Measurements from ENCODE around the gene STARD3.
"Not testable (repeated sequence)": the region's sequence is repeated elsewhere in the genome, so short reads cannot be mapped to it uniquely, and the experiment has no call there.

The STARD3 gene

DNA sequence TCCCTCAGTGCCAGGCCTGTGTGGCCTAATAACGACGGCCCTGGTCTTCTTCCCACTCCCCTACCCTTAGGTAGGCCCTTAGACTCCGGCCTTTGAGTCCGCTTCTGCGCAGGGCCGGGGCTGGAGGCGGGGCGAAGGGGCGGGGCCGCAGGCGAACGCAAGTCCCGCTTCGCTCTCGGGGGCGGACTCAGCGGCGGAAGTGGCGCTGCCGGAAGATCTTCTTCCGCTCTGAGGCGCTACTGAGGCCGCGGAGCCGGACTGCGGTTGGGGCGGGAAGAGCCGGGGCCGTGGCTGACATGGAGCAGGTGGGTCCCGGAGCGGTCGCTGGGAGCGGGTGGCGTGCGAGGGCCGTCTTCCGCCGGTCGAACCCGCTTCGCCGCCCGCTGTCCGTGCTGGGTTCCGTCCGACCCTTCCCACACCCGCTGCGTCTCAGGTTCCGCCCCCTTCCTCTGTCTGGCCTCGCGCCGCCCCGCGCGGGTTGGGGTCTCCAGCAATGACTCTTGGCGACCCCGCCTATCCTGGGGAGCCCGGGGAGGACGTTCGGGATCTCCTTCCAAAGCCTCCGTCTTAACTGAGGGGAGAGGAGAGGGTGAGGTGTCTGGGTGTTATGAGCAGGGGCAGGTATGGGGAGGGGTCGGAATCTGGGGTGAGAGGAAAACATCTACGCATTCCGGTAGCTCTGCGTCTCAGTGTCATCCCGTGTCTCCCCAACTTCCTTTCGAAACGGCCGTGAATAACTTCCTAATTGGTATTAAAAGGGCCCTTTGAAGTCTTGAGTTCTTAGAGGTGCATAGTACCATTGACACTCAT lies at the start of gene STARD3:
Gene STARD3, plus strand, starts transcription at position 218 of the 810 bp plus-strand sequence. CDS start 16,388 bp downstream, outside the sequence.
- DNase-seq (ENCODE audit: low read depth), result peak; percentile 91

DNA sequence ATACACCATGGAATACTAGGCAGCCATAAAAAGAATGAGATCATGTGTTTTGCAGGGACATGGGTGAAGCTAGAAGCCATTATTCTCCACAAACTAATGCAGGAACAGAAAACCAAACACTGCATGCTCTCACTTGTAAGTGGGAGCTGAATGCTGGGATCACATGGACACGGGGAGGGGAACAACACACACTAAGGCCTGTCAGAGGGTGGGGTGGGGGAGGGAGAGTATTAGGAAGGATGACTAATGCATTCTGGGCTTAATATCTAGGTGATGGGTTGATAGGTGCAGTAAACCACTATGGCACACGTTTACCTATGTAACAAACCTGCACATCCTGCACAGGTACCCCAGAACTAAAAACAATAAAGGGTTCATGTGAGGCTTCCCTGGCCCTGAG lies 46.8 kb upstream of the STARD3 start:
- DNase-seq (ENCODE audit: low read depth), result not testable (repeated sequence)

DNA sequence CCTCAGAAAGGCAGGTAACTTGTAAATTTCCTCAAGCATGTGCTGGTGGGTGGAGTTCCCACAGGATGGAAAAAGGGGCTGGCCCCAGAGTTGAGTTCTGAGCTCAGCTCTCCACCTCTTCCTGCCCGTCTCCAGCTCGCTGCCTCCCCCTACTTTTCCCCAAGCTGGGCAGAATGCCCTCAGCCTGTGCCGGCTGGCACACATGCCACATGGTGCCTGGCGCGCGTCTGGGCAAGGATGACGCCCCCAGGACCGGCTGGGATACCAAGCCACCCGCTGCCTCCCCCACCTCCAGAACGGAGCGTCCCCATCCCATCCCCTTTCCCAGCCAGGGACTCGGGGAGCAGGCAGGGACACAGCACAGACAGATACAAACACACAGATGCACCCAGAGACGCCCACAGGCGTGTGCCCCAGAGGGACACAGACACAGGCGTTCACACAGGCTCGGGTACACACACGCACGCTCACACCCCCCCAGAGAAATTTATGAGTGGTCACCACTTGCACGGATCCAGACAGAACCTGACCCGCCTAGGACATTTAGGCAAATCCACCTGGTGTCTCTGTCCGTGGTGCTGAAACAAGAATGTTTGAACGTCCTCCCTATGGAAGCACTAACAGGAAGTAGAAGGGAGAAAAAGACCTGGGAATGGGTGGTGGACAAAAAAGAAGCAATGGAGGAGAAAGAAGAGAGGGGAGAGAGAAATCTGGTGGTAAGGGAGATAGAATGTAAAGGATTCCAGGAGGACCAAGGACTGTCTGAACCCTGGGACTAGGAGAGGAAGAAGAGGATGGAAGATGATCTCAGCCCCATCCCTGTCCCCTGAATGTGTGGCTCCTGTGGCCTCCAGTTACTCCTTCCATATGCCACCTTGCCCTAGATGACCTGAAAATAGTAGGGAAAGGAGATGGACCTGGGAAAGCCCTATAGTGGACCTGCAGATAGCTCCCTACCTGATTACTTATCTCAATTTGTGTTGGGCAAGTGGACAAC lies 44.7 kb upstream of the STARD3 start:
- DNase-seq (ENCODE audit: low read depth), result peak; percentile 26

DNA sequence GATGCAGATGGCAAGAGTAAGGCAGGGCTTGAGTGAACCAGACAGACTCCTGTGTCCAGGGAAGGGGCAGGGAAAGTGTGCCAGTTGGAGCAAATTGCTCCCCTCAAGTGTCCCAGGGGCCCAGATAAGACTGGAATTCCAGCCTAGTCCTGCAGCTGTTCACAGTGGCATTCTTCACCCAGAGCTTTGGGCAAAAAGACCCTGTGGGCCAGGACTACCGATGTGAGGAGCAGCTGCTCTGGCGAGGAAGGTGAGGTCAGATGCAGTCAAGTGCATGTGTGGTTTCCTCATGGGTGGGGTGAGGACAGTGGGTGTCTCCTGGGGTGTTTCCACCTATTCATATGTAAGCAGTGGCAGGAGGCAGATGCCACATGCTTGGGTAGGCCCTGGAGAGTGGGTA lies 43.6 kb upstream of the STARD3 start:
- no peak for DNase-seq (ENCODE audit: low read depth)

DNA sequence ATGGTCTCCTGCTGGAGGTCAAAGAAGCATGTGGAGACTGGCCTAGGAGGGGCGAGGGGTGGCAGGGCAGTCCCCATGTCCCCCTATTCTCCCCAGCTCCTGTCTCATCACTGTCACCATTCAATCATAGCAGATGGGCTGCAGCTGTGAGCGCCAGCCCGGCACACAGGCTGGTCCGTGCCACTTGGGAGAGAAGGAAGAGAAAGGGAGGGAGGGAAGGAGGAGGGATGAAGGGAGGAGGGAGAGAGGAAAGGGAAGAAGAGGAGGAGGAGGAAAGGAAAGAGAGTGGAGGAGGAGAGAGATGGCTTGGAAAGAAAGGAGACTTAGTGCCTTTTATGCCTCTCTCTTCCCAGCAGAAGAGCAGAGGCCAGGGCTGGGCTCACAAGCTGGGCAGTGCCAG lies 41.6 kb upstream of the STARD3 start:
- DNase-seq (ENCODE audit: low read depth), result no peak

DNA sequence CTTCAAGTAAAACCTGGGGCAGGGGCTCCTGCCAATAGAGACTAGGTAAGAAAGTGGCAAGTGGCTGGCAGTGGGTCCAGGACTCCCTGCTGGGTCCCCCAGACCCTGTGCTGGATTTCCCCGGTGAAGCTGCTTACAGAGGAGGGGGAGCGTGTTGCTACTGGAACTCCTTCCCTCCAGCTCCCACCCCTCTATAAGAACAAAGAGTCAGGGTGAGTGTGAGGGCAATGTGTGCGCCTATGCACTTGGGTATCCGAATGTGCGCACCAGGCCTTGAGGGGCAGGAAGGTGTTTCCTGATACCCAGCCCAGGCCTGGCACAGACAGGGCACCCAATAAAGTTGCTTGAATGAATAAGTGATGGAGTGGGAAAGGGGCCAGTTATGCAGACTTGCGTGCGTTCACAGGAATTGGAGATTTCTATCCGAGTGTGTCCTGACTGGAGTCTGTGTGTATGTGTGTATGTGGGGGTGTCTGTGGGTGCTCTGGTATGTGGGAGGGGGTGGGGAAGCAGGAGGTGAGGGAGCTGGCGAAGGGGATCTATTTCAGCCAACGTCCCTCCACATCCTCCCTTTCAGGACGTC lies 40.9 kb upstream of the STARD3 start:
- DNase-seq (ENCODE audit: low read depth), result no peak

DNA sequence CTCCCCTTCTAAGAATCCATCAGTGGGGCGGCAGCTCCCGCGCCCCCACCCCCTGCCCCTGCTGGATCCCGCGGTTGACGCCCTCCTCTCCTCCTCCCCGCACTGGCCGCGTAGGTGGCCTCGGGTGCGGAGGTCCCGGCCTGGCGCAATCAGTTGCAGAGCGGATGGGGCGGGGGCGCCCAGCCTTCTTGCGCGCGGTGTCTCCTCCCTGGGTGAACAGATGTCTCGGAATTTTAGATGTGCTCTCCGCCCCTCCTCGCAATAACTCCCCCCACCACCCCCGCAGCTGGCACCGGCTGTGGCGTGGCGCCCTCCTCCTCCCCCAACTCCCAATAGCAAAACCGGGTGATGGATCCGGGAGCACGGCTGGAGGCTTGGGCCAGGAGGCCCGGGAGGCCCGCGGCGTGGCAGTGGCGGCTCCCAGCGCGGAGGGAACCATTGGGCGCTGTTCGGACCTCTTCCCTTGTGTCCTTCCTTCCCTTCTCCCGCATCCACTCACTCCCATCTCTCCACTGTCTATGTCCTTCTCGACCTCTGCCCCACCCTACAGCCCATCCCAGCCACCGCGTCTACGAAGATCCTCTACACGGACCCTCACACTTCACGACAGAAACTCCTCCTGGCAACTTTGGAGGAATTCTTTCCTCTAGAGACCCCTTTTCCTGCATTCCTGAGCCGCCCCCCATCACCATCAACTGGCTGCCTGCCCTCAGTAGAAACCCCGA lies 40.2 kb upstream of the STARD3 start:
- DNase-seq (ENCODE audit: low read depth), result no peak

DNA sequence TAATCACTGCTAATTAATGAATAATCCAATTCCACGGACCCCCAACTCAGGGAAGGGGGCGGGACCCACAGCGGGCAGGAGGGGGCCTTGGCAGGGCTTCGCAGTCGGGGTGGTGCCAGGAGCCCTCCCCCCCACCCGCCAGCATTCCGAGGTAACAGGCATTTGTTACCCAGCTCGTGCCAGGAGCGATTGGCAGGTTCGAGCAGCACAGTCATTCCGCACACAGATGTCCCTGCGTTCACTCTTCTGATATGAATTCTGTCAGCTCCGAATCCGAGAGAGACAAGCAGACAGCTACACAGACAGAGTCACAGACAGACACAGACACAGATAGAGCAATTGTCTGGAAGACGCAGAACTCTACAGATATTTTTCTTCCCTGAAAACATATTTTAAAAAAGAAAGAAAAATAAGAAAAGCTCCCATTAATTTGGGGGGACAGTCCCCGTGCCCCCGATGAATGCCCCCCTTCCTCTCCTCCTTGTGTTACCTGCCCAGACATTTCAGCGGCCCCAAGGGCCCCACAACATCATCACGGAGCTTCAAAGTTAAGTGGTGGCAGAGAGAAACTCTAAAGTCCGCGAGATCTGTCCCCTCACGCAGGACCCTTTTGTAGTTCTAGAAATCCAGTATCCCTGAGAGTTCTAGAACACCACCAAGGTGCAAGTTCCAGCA lies 39.4 kb upstream of the STARD3 start:
- DNase-seq (ENCODE audit: low read depth), result no peak

DNA sequence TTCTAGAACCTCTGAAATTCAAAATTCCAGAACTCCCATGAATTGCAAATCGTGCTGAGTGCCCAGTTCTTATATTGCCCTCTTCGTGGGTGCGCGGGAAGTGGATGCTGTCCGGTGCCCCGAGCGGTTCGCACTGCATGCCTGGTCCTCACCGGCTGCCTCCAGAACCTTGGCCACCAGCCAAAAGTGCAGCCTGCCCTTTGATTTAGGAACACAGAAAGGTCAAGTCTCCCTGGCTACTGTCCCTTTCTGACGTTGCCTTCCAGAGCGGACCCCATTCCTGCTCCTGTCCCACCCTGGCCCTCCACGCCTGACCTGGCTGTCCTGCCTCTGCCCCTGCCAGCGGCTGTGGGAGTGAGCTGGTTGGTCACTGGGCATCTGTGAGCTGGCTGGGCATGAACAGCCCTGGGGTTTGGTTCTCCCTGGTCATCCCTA lies 38.9 kb upstream of the STARD3 start:
- no peak for DNase-seq (ENCODE audit: low read depth)

DNA sequence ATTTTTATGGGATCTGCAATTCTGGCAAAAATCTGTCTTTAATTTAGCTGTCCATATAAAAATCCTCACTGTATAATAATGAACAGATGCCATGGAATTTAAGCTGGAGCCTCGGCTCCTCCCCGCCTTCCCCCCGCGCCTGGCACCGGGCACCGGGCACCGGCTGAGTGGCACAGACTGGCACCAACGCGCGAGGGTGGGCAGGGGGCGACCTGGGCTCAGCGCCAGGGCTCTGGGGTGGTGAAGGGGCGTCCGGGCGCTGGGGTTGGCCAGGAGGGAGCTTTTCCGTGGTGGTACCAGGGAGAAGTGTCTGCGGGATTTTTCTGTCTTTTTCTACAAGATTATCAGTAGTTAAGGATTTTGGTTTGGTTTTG lies 38.3 kb upstream of the STARD3 start:
- no peak for DNase-seq (ENCODE audit: low read depth)

DNA sequence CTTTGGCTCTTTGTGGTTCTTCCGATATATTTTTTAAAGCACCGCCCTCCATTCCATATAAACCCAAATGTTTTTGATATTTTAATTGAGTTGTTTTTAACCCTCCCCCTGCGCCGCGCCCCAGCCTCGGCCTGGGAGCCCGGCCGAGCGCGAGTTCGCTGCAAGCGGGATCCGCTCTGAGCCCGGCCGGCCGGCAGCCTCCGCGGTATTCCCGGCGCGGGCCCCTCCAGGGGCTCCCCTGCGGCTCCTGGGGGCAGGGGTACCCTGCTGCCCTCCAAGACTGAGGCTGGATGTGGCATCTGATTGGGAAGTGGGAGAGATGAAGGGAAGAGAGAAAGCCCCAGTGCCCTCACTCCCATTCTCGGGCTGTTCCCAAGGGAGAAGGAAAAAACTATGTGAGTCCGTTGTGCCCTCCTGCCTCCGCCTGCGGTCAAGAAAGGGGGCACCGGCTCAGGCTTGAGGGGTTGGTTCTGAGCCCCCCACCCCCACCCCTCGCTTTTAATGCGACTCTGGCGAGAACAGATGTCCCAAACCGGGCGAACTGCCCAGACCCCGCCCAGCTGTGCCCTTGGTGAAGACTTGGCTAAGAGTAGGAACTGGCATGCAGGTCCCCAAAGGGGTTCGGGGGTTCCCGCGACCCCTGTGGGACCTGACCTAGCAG lies 37.8 kb upstream of the STARD3 start:
- no peak for DNase-seq (ENCODE audit: low read depth)

DNA sequence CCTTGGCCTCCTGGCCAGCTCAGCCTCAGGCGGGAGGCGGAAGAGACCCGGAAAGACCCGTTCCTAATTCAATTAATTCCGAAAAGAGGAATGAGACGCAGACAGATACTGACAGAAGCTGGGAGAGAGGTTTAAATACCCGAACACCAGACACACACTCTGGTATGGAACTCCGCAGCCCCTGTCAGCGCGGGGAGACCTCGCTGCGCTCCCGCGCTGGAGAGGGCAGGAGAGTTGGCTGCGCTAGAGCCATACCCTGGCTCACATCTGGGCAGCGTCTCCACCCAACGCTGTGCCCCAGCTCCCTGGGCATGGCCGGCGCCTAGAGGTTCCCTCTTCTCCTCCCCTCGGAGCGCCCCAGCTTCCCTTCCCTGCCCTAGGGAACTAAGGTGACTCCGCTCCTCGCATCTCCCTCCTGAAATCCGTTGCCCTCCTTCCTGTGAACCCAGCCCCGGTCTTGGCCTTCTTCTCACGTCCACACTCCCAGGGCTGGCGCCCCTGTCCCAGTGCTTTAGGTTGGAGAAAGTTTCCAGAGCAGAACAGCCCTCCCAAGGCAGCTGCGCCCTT lies 37.2 kb upstream of the STARD3 start:
- no peak for DNase-seq (ENCODE audit: low read depth)

DNA sequence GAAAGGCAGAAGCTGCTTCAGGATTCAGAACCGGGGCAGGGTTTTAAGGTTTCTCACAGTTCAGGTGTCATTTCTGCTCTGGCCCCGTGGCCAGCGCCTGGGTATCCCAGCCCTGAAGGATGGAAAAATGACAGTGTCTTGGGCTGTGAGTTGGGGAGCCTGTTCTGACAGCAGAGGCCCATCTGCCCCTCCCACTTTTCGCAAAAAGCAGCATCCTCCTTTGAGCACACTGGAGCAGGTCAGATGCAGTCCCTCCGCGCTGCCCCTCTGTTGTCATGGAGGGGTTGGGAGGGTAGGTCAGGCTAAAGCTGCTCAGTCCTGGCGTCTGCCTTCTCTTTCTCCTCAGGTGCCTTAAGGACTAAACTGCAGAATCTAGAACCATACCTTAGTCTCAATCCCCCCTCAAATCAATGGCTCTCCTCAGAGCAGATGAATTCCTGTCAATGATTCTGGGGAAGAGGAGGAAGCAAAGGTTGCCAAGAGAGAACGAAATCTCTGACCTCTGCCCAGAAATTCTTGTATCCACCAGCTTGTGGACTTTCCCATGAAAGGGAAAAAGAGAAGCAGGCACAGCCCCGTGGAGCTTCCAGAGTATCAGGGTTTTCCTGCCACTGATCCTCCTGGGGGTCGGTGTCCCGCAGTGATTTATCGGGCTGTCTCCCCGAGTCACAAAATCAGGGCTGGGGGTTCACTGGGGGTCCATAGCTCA lies 36.5 kb upstream of the STARD3 start:
- DNase-seq (ENCODE audit: low read depth), result no peak

DNA sequence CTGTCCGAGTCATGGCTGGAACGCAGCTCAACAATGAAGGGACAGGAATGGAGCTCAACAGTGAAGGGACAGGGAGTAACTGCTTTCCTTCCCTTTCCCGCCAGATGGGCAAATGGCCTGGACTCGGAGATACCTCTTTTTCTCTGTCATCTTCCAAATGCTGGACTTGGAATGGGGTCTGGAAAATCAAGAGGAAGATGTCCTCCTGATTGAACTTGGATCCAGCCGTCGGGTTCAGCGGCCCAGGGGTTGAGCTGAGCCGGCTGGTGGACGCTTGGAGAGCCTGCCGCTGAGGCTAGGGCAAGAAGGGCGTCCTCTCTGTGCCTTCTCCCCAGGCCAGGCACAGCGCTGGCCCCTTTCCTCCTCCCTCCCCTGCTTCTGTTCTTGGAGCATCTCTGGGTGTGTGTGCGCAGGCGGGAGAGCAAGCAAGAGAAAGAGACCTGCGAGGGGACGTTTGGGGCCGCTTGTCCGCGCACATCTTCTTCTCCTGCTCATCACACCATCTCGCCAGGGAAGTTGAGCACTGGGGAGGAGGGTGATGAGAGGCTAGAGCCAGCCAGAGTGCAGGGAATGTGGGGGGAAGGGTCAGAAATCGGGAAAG lies 35.8 kb upstream of the STARD3 start:
- DNase-seq (ENCODE audit: low read depth), result no peak

DNA sequence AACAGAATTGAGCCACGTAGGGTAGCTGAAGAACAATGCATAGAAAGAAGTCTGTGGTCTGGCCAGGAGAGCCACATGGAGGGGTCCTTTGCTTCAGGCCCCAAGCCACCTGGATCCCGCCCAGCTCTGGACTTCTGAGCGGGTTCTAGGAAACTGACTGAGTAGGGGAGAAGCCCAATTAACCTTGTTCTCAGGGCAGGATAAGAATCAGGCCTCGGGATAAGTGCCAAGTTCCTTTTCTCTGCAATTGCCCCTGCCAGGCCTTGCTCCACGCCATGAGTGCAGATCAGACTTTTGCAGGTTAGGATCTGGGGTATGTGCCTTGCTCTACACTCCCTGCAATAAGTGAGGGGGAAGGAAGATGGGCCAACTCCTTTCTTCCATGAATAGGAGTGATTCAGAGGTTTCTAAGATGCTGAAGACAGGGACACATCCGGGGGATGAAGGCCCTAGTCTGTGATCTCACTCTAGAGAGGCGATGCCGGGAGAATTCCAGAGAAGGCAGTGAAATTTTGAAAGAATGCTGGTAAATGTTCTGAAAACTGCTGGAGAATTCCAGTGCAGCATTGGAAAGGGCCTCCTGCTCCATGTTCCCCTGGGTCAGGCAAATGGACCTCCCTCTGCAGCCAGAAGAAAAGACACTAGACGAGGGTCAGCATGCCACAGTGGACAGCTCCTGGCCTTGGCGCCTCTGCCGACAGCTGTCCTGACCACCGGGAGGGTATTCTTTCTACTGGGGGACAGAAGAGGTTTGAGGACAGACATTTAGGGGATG lies 35.0 kb upstream of the STARD3 start:
- no peak for DNase-seq (ENCODE audit: low read depth)

DNA sequence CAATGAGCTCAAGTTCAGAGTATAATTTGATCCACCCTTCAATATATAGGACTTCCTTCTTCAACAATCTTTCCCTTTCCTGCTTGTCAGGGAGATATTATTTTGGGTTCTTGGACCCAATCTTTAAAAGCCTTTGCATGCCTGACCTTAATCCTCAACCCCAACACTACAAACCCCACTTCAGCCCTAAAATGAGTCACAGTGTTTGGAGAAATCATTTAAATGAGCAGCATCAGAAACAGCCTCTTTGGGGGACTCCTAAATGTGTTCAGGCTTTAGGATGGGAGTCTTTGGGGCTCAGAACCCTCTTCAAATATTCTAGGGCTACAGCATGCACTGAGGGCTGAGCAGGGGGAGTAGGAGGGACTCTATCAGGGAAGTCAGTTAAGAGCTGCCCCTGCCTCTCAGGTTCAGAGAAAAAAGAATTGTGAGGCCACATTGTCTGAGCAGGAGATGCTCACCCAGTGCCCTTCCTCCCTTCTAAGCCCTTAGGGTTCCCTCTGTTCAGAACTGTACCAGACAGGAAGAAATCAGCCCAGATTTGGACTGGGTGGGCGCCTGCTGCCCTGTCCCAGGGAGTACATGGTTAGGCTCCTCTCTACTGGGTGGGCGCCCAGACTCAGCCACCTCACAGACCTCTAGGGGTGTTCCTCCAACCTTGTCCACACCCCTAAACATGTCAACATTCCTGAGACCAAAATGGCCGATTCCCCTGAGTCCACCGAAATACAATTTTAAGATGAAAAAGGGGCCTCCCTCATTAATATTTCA lies 34.2 kb upstream of the STARD3 start:
- DNase-seq (ENCODE audit: low read depth), result no peak

DNA sequence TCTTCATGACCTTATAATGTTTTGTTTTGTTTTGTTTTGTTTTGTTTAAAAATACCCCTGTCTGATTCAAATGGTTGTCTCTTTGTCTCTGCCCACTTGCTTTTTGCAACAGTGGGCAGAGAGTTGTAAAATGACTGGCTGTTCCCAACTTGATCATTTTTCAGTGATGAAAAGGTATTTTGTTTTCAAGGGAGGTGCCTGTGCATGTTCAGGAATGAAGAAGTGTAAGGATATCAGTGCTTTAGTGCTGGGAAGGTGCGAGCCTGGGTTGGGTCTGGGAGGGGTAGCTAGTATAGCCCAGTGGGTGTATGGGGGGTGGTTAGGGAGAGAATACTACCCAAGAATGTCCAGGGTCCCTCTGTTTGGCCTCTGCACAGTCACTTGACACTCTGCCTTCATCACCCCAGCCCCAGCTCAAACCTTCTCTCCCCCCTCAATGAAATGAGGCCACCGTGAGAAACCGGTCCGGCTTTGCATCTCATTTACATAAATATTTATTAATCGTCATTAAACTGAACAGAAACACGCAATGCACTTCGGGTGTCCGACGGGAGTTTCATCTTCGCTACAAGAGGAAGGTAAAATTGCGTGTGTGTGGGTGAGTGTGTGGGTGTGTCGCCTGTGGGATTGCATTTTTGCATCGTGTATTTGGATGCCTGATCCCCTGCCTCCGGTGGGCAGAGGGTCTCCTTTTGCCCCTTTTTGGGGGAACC lies 33.5 kb upstream of the STARD3 start:
- no peak for DNase-seq (ENCODE audit: low read depth)

Data from iris pigment epithelial cell (primary cell).